ENCODE measurements around the gene CSMD2.

Gene CSMD2

DNA sequence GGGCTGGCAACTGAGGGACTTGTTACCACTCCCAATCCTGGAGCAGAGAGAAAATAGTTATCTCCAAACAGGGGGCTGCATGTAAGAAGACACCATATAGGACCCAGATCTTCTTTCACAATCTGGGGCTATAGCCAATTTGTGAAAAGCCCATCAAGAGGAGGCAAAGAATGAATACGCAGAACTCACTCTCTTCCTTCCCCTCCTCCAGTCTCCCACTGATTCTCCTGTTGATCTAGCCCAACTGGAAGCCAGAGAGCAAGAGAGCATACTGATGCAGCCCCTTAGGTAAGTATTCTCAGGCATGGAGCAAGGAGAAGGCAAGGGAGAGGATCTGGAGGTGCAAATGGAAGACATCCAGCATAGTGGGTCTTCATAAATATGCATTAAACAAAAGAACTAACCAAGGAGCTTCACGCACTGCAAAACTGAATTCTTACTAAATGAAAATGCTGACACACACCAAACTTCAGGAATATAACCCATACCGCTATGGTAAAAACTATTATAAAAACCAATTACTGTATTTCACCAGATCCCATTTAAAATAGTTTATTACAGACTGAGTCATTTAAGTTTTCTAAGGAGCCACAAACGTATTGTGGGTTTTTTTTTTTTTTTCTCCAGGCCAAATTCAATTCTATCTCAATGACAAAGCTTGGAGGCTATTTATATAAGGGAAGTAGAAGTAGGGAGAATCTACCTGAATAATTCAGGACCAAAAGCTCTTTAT, 316.7 kb downstream of the CSMD2 start:
- H3K4me3 ChIP-seq (ENCODE audit: insufficient read depth, low read length, poor library complexity, severe bottlenecking): no peak overlapping the region
- no peak overlapping the region for H3K4me2 ChIP-seq (ENCODE audit: low read depth, low read length, poor library complexity, severe bottlenecking)
- no peaks in the 10 kb centered on the region for H3K36me3 ChIP-seq (ENCODE audit: low read length)
- no peaks in the 10 kb centered on the region for H4K20me1 ChIP-seq (ENCODE audit: low read depth, low read length)
- H3K27ac ChIP-seq (ENCODE audit: low read depth, low read length): no peak overlapping the region
- no peaks in the 10 kb centered on the region for H3K79me2 ChIP-seq (ENCODE audit: insufficient read depth, low read length)
- H3F3A ChIP-seq (ENCODE audit: insufficient read depth): no peaks in the 10 kb centered on the region
- no peaks in the 10 kb centered on the region for H3K27me3 ChIP-seq (ENCODE audit: low read length)
- no peak overlapping the region for H3K9ac ChIP-seq (ENCODE audit: low read length)
- TF ChIP-seq EZH2phosphoT487 (conservative IDR thresholded peaks at IDR 0.05; ENCODE audit: low read length): no peak
- TF ChIP-seq, protein P1, sequence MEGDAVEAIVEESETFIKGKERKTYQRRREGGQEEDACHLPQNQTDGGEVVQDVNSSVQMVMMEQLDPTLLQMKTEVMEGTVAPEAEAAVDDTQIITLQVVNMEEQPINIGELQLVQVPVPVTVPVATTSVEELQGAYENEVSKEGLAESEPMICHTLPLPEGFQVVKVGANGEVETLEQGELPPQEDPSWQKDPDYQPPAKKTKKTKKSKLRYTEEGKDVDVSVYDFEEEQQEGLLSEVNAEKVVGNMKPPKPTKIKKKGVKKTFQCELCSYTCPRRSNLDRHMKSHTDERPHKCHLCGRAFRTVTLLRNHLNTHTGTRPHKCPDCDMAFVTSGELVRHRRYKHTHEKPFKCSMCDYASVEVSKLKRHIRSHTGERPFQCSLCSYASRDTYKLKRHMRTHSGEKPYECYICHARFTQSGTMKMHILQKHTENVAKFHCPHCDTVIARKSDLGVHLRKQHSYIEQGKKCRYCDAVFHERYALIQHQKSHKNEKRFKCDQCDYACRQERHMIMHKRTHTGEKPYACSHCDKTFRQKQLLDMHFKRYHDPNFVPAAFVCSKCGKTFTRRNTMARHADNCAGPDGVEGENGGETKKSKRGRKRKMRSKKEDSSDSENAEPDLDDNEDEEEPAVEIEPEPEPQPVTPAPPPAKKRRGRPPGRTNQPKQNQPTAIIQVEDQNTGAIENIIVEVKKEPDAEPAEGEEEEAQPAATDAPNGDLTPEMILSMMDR (IDR thresholded peaks at IDR 0.05; ENCODE audit: insufficient read depth, low read length, poor library complexity, severe bottlenecking): no peak
- H2AFZ ChIP-seq (ENCODE audit: low read depth, low read length, severe bottlenecking): no peak overlapping the region
- H3K9me3 ChIP-seq (ENCODE audit: insufficient read depth, low read length): no peaks in the 10 kb centered on the region
- H3K9me2 ChIP-seq (replicated peaks; ENCODE audit: insufficient read depth, low read length): no peaks in the 10 kb centered on the region

DNA sequence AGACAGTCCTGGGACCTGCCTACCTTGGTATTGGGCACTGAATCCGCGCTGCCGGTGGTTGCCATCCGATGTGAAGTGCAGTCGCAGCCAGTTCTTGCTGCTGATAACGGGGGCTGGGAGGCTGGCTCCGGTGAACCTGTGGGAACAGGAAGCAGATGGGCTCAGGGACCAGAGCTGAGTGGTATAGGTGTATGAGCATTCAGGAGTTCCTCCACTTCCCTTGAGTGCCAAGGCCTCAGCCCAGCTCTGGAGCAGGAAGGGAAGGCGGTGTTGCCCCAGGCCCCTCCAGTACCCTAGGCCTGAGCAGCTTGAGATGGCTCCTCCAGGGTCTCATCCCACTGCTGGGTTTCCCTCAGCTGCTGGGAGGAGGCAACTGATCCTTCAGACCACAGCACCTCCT, 318.2 kb downstream of the CSMD2 start:
- Histone ChIP-seq H3K27me3 (ENCODE audit: low read length) (no peaks in the 10 kb centered on the region), H3K9me2 (replicated peaks; ENCODE audit: insufficient read depth, low read length) (no peaks in the 10 kb centered on the region), H3K4me2 (ENCODE audit: low read depth, low read length, poor library complexity, severe bottlenecking) (no peak overlapping the region), H3K79me2 (ENCODE audit: insufficient read depth, low read length) (no peaks in the 10 kb centered on the region), H4K20me1 (ENCODE audit: low read depth, low read length) (no peaks in the 10 kb centered on the region), H3K9me3 (ENCODE audit: insufficient read depth, low read length) (no peaks in the 10 kb centered on the region), H3K9ac (ENCODE audit: low read length) (no peak overlapping the region), H3K36me3 (ENCODE audit: low read length) (no peaks in the 10 kb centered on the region), H3K27ac (ENCODE audit: low read depth, low read length) (no peak overlapping the region), H3K4me3 (ENCODE audit: insufficient read depth, low read length, poor library complexity, severe bottlenecking) (no peak overlapping the region), H2AFZ (ENCODE audit: low read depth, low read length, severe bottlenecking) (no peak overlapping the region), H3F3A (ENCODE audit: insufficient read depth) (no peaks in the 10 kb centered on the region)
- TF ChIP-seq EZH2phosphoT487 (conservative IDR thresholded peaks at IDR 0.05; ENCODE audit: low read length): no peak
- TF ChIP-seq, protein P1 (IDR thresholded peaks at IDR 0.05; ENCODE audit: insufficient read depth, low read length, poor library complexity, severe bottlenecking): no peak

GRCh38 chr1:33844166-33844565, 320.9 kb downstream of the CSMD2 start:
- Histone ChIP-seq H3K9me2 (replicated peaks; ENCODE audit: insufficient read depth, low read length) (no peaks in the 10 kb centered on the region), H3K27me3 (ENCODE audit: low read length) (no peaks in the 10 kb centered on the region), H4K20me1 (ENCODE audit: low read depth, low read length) (no peaks in the 10 kb centered on the region), H2AFZ (ENCODE audit: low read depth, low read length, severe bottlenecking) (no peak overlapping the region), H3K27ac (ENCODE audit: low read depth, low read length) (no peak overlapping the region), H3K4me2 (ENCODE audit: low read depth, low read length, poor library complexity, severe bottlenecking) (no peak overlapping the region), H3K36me3 (ENCODE audit: low read length) (no peaks in the 10 kb centered on the region), H3F3A (ENCODE audit: insufficient read depth) (no peaks in the 10 kb centered on the region), H3K79me2 (ENCODE audit: insufficient read depth, low read length) (no peaks in the 10 kb centered on the region), H3K9me3 (ENCODE audit: insufficient read depth, low read length) (no peaks in the 10 kb centered on the region), H3K9ac (ENCODE audit: low read length) (no peak overlapping the region), H3K4me3 (ENCODE audit: insufficient read depth, low read length, poor library complexity, severe bottlenecking) (no peak overlapping the region)
- TF ChIP-seq EZH2phosphoT487 (conservative IDR thresholded peaks at IDR 0.05; ENCODE audit: low read length): no peak
- TF ChIP-seq, protein P1 (IDR thresholded peaks at IDR 0.05; ENCODE audit: insufficient read depth, low read length, poor library complexity, severe bottlenecking): no peak
